Nephron progenitor cell (in vitro differentiated cells): ENCODE results near the gene NOL9.

ENCODE experiments used
- DNase-seq: peaks from one replicate; pipeline ENCODE4 v3.0.0; 2021
- H3K27ac Mint-ChIP-seq: 2 replicates; pipeline ENCODE4 v1.8.0; 2021; ENCODE audit warnings: mild to moderate bottlenecking, moderate library complexity, mixed read lengths
- H3K27me3 Mint-ChIP-seq: 2 replicates; pipeline ENCODE4 v1.8.0; 2021; ENCODE audit warnings: mild to moderate bottlenecking, low read depth, mixed read lengths; ENCODE audit not compliant: poor library complexity
- H3K36me3 Mint-ChIP-seq: 2 replicates; pipeline ENCODE4 v1.8.0; 2021; ENCODE audit warnings: low read depth, mixed read lengths
- H3K4me1 Mint-ChIP-seq: 2 replicates; pipeline ENCODE4 v1.8.0; 2021; ENCODE audit warnings: mixed read lengths
- H3K4me3 Mint-ChIP-seq: 2 replicates; pipeline ENCODE4 v1.8.0; 2021; ENCODE audit warnings: mild to moderate bottlenecking, moderate library complexity, mixed read lengths
- H3K9me3 Mint-ChIP-seq: 2 replicates; pipeline ENCODE4 v1.8.0; 2021; ENCODE audit warnings: mild to moderate bottlenecking, moderate library complexity, mixed read lengths
- CTCF ChIP-seq: fragments of 200-600 bp; sonication (generic); IDR thresholded peaks from 2 replicates; pipeline ENCODE4 v1.5.0; 2021; ENCODE audit warnings: antibody characterized with exemption

The NOL9 gene

GRCh38 chr1:6574818-6575217 is 20.5 kb upstream of the NOL9 start:
- Mint-ChIP-seq H3K9me3 (peaks cover 4% of the 10 kb centered on the region), H3K4me1 (peaks cover 26% of the 10 kb centered on the region), H3K27me3 (peaks cover 34% of the 10 kb centered on the region), H3K4me3 (no peak overlapping the region), H3K27ac (no peak overlapping the region), H3K36me3 (no peaks in the 10 kb centered on the region)
- no peak for DNase-seq
- TF ChIP-seq CTCF, result no peak

GRCh38 chr1:6574025-6574620 is 19.8 kb upstream of the NOL9 start:
- Mint-ChIP-seq H3K9me3 (peaks cover 6% of the 10 kb centered on the region), H3K4me1 (peaks cover 19% of the 10 kb centered on the region), H3K4me3 (no peak overlapping the region), H3K27me3 (peaks cover 41% of the 10 kb centered on the region), H3K36me3 (no peaks in the 10 kb centered on the region), H3K27ac (no peak overlapping the region)
- TF ChIP-seq CTCF, result no peak
- no peak for DNase-seq

GRCh38 chr1:6572653-6573383 is 18.5 kb upstream of the NOL9 start:
- Mint-ChIP-seq H3K4me1 (peaks cover 13% of the 10 kb centered on the region), H3K27me3 (peaks cover 51% of the 10 kb centered on the region), H3K36me3 (no peaks in the 10 kb centered on the region), H3K4me3 (no peak overlapping the region), H3K9me3 (peaks cover 8% of the 10 kb centered on the region), H3K27ac (no peak overlapping the region)
- no peak for TF ChIP-seq CTCF
- no peak for DNase-seq

- H3K27me3 Mint-ChIP-seq, result peaks cover 54% of the 10 kb centered on the region
- DNase-seq, result no peak
- no peak overlapping the region for H3K27ac Mint-ChIP-seq
Measured at GRCh38 chr1:6570987-6571386, 16.7 kb upstream of the NOL9 start.

GRCh38 chr1:6570100-6570499 is 15.8 kb upstream of the NOL9 start:
- peaks cover 8% of the 10 kb centered on the region for H3K9me3 Mint-ChIP-seq
- no peak overlapping the region for H3K4me3 Mint-ChIP-seq
- peaks cover 13% of the 10 kb centered on the region for H3K4me1 Mint-ChIP-seq
- no peaks in the 10 kb centered on the region for H3K36me3 Mint-ChIP-seq
- peaks cover 54% of the 10 kb centered on the region for H3K27me3 Mint-ChIP-seq
- no peak for DNase-seq
- H3K27ac Mint-ChIP-seq, result no peak overlapping the region
- TF ChIP-seq CTCF, result no peak

More at GRCh38 chr1:6570987-6571386, 16.7 kb upstream of the NOL9 start:
- Mint-ChIP-seq H3K4me3 (no peak overlapping the region), H3K9me3 (peaks cover 8% of the 10 kb centered on the region), H3K36me3 (no peaks in the 10 kb centered on the region), H3K4me1 (peaks cover 13% of the 10 kb centered on the region)
- TF ChIP-seq CTCF, result no peak

- no peaks in the 10 kb centered on the region for H3K36me3 Mint-ChIP-seq
- peaks cover 13% of the 10 kb centered on the region for H3K4me1 Mint-ChIP-seq
- no peak overlapping the region for H3K27ac Mint-ChIP-seq
- DNase-seq, result no peak
- peaks cover 8% of the 10 kb centered on the region for H3K9me3 Mint-ChIP-seq
- no peak overlapping the region for H3K4me3 Mint-ChIP-seq
- no peak for TF ChIP-seq CTCF
- H3K27me3 Mint-ChIP-seq, result peaks cover 54% of the 10 kb centered on the region
Measured at GRCh38 chr1:6569033-6569432, 14.7 kb upstream of the NOL9 start.
